Medulla oblongata (tissue), 1 donor: Measurements from ENCODE around the gene DAZL.
"Not testable (repeated sequence)": the region's sequence is repeated elsewhere in the genome, so short reads cannot be mapped to it uniquely, and the experiment has no call there.

Source experiments
- DNase-seq: peaks from one replicate; pipeline ENCODE4 v3.0.0-alpha.2; 2015; ENCODE audit errors: extremely low spot score

DAZL gene

GRCh38 chr3:16604887-16605602, at the start of gene DAZL:
DAZL (minus strand) TSS chr3:16605423; CDS start chr3:16605205, 218 bp downstream.
- no peak for DNase-seq

GRCh38 chr3:16654976-16655375, 49.8 kb upstream of the DAZL start:
- DNase-seq: no peak

GRCh38 chr3:16653712-16654111, 48.5 kb upstream of the DAZL start:
- no peak for DNase-seq

GRCh38 chr3:16647668-16648067, 42.4 kb upstream of the DAZL start:
- no peak for DNase-seq

GRCh38 chr3:16639806-16640205, 34.6 kb upstream of the DAZL start:
- no peak for DNase-seq

GRCh38 chr3:16633948-16634347, 28.7 kb upstream of the DAZL start:
- DNase-seq: no peak

- DNase-seq: no peak
Measured at GRCh38 chr3:16632395-16632794, 27.2 kb upstream of the DAZL start.

- DNase-seq: no peak
Measured at GRCh38 chr3:16618721-16619120, 13.5 kb upstream of the DAZL start.

GRCh38 chr3:16617155-16617554, 11.9 kb upstream of the DAZL start:
- not testable (repeated sequence) for DNase-seq

GRCh38 chr3:16616083-16616482, 10.9 kb upstream of the DAZL start:
- no peak for DNase-seq

GRCh38 chr3:16614033-16615031, 9.1 kb upstream of the DAZL start:
- DNase-seq: no peak

- no peak for DNase-seq
Measured at GRCh38 chr3:16609927-16610580, 4.8 kb upstream of the DAZL start.

- DNase-seq: no peak
Measured at GRCh38 chr3:16608816-16609215, 3.6 kb upstream of the DAZL start.

GRCh38 chr3:16607718-16608117, 2.5 kb upstream of the DAZL start:
- DNase-seq: no peak

GRCh38 chr3:16606398-16606797, 1.2 kb upstream of the DAZL start:
- no peak for DNase-seq

- DNase-seq: no peak
Measured at GRCh38 chr3:16605966-16606365, 743 bp upstream of the DAZL start.

- DNase-seq: no peak
Measured at GRCh38 chr3:16604433-16604832, 790 bp downstream of the DAZL start.

- no peak for DNase-seq
Measured at GRCh38 chr3:16601537-16602005, 3.7 kb downstream of the DAZL start.

GRCh38 chr3:16600780-16601536, 4.3 kb downstream of the DAZL start:
- peak; percentile 93 for DNase-seq

- no peak for DNase-seq
Measured at GRCh38 chr3:16599694-16600093, 5.5 kb downstream of the DAZL start.

GRCh38 chr3:16596352-16597032, 8.7 kb downstream of the DAZL start:
- no peak for DNase-seq
